ENCODE measurements around the gene CSNK2A1.
A peak's percentile ranks its signal among the peaks of the same experiment; 100 is the strongest.

CSNK2A1 gene

DNA sequence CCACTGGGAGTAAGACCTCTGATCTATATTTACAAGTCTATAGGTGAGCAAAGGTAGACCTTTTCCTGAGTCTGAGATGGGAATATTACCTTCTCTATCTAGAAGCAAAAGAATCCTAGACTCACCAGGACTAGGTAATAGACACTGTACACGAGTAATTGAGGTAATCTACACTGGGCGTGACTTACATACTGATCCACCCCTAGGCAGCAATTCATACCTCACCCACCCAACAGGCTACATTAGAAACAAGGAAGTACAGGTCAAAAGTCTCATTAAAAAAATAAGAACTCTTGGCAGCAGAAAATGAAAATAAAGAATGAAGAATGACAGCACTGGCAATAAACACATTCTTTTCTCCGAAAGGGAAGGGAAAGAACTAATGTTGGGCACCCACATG, 7.6 kb downstream of the CSNK2A1 start:
- DNase-seq (ENCODE audit: low read depth): peak; percentile 79
- H3K4me3 ChIP-seq (ENCODE audit: low read length): peak overlapping the region; percentile 6
- no peak for TF ChIP-seq CTCF (IDR thresholded peaks at IDR 0.05; ENCODE audit: insufficient read depth, low read depth, low read length, missing control alignments)

DNA sequence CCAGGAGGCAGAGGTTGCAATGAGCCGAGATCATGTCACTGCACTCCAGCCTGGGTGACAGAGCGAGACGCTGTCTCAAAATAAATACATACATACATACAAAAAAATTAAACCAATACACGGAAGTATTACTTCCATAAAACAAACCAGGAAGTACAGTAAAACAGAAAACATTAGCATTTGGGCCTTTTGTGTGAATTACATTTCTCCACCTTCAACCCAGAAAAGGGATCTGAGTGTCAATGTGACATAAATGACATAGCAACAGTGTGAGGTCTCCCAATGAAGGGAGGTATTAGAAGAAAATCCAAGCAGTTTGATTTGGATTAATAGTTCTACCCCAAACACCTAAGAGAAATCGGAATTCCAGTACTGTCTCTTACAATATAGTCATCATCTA, 10.1 kb downstream of the CSNK2A1 start:
- TF ChIP-seq CTCF (IDR thresholded peaks at IDR 0.05; ENCODE audit: insufficient read depth, low read depth, low read length, missing control alignments): no peak
- DNase-seq (ENCODE audit: low read depth): no peak

DNA sequence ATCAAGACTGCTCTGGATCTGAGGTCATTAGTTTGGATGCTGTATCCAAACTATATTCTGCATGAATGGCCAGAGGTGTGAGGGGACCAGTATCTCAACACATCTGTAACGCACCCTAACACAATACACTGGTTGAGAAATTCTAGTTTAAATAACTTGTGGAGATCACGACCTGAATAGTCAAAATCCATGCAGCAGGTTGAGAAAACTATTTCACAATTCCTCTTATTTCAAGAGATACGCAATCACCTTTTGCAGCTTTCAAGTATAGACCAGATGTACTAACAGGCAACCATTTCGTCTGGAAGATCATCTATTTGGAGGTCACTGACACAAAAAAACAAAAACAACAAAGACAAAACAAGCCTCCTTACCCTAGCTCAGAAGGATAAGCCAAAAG, 11.1 kb downstream of the CSNK2A1 start:
- no peak overlapping the region for H3K4me3 ChIP-seq (ENCODE audit: low read length)
- no peak for TF ChIP-seq CTCF (IDR thresholded peaks at IDR 0.05; ENCODE audit: insufficient read depth, low read depth, low read length, missing control alignments)
- DNase-seq (ENCODE audit: low read depth): no peak

More for the DNA sequence above, 10.1 kb downstream of the CSNK2A1 start:
- H3K4me3 ChIP-seq (ENCODE audit: low read length): no peak overlapping the region

- H3K4me3 ChIP-seq (ENCODE audit: low read length): no peak overlapping the region
- DNase-seq (ENCODE audit: low read depth): no peak
- TF ChIP-seq CTCF (IDR thresholded peaks at IDR 0.05; ENCODE audit: insufficient read depth, low read depth, low read length, missing control alignments): no peak
These were observed 12.0 kb downstream of the CSNK2A1 start for GRCh38 chr20:531608-532007.

DNA sequence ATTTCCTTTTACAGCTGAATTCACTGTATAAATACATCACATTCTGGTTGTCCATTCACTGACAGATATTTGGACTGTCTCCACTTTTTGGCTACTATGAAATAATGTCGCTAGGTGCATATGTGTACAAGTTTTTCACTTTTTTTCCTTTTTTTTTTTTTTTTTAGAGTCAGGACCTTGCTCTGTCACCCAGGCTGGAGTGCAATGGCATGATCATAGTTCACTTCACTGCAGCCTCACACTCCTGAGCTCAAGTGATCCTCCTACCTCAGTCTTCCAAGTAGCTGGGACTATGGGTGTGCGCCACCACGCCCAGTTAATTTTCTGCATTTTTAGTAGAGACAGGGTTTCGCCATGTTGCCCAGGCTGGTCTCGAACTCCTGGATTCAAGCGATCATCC, 13.3 kb downstream of the CSNK2A1 start:
- TF ChIP-seq CTCF (IDR thresholded peaks at IDR 0.05; ENCODE audit: insufficient read depth, low read depth, low read length, missing control alignments): no peak
- no peak overlapping the region for H3K4me3 ChIP-seq (ENCODE audit: low read length)
- DNase-seq (ENCODE audit: low read depth): no peak

GRCh38 chr20:528923-529604, 14.5 kb downstream of the CSNK2A1 start:
- DNase-seq (ENCODE audit: low read depth): peak; percentile 96
- no peak overlapping the region for H3K4me3 ChIP-seq (ENCODE audit: low read length)
- TF ChIP-seq CTCF (IDR thresholded peaks at IDR 0.05; ENCODE audit: insufficient read depth, low read depth, low read length, missing control alignments): no peak

DNA sequence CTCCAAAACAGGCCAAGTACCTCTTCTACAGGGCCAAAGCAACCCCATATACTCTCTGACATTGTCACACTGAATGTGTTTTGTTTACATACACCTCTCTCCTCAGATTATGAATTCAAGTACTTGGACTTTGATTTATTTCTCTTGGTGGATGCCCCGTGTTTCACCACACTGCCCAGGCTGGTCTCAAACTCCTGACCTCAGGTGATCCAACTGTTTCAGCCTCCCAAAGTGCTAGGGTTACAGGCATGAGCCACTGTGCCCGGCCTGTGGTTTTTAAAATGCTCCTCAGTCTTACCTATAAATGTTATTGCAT, 16.1 kb downstream of the CSNK2A1 start:
- TF ChIP-seq CTCF (IDR thresholded peaks at IDR 0.05; ENCODE audit: insufficient read depth, low read depth, low read length, missing control alignments): no peak
- no peak for DNase-seq (ENCODE audit: low read depth)
- H3K4me3 ChIP-seq (ENCODE audit: low read length): no peak overlapping the region

All from epithelial cell of esophagus (primary cell).